SK-N-SH treated with all-trans-retinoic acid at 6 μM for 48 hours (cell line): ENCODE results near the gene CHRND.

Experiments used
- CSDC2 ChIP-seq: fragments of 250-450 bp; sonication (Bioruptor Pico); IDR thresholded peaks from 2 replicates; pipeline ENCODE4 v1.5.0; 2020; ENCODE audit warnings: mild to moderate bottlenecking, moderate library complexity
- GLIS3 ChIP-seq: fragments of 250-450 bp; sonication (Bioruptor Pico); IDR thresholded peaks from 2 replicates; pipeline ENCODE4 v1.5.0; 2020; ENCODE audit warnings: mild to moderate bottlenecking, moderate library complexity
- SNAI2 ChIP-seq: fragments of 250-450 bp; sonication (Bioruptor Pico); IDR thresholded peaks from 2 replicates; pipeline ENCODE4 v1.5.0; 2020; ENCODE audit warnings: mild to moderate bottlenecking, moderate library complexity
- ZFP3 ChIP-seq: fragments of 250-450 bp; sonication (Bioruptor Pico); IDR thresholded peaks from 2 replicates; pipeline ENCODE4 v1.5.0; 2020; ENCODE audit warnings: mild to moderate bottlenecking, moderate library complexity
- ZNF565 ChIP-seq: fragments of 450-650 bp; formaldehyde crosslinking; conservative IDR thresholded peaks from 2 replicates; pipeline ENCODE4 v1.5.0; 2020; ENCODE audit warnings: low read depth, mild to moderate bottlenecking, moderate library complexity
- TF ChIP-seq, protein P1 (sequence below): fragments of 250-450 bp; sonication (Bioruptor Pico); IDR thresholded peaks from 2 replicates; pipeline ENCODE4 v1.5.0; 2020; ENCODE audit warnings: mild to moderate bottlenecking, moderate library complexity

DNA sequence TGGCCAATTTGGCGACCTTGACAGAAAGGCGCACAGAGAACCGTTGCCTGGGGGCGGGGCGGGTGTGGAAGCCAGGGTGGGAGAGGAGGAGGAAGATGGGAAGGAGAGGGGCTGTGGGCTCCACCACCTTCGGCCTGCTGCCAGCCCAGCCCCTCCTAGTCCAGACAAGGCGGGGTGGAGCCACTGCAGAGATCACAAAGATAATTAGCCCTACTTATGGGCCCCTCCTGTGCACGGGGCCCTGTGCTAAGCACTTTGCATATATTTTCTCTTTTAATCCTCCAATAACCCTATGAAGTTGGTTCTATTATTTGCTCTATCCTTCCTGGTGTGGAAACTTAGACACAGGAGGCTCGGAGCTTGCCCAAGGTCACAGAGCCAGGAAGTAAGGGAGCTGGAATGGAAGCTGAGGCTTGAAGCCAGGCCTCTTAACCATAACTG is 24.6 kb upstream of the CHRND start:
- no peak for TF ChIP-seq ZNF565 (CRISPR knock-in tag)
- TF ChIP-seq CSDC2: no peak
- TF ChIP-seq SNAI2 (CRISPR knock-in tag): no peak
- TF ChIP-seq GLIS3 (CRISPR knock-in tag): no peak
- TF ChIP-seq, protein P1, sequence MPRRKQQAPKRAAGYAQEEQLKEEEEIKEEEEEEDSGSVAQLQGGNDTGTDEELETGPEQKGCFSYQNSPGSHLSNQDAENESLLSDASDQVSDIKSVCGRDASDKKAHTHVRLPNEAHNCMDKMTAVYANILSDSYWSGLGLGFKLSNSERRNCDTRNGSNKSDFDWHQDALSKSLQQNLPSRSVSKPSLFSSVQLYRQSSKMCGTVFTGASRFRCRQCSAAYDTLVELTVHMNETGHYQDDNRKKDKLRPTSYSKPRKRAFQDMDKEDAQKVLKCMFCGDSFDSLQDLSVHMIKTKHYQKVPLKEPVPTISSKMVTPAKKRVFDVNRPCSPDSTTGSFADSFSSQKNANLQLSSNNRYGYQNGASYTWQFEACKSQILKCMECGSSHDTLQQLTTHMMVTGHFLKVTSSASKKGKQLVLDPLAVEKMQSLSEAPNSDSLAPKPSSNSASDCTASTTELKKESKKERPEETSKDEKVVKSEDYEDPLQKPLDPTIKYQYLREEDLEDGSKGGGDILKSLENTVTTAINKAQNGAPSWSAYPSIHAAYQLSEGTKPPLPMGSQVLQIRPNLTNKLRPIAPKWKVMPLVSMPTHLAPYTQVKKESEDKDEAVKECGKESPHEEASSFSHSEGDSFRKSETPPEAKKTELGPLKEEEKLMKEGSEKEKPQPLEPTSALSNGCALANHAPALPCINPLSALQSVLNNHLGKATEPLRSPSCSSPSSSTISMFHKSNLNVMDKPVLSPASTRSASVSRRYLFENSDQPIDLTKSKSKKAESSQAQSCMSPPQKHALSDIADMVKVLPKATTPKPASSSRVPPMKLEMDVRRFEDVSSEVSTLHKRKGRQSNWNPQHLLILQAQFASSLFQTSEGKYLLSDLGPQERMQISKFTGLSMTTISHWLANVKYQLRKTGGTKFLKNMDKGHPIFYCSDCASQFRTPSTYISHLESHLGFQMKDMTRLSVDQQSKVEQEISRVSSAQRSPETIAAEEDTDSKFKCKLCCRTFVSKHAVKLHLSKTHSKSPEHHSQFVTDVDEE (CRISPR knock-in tag): no peak
- no peak for TF ChIP-seq ZFP3 (CRISPR knock-in tag)
